SK-N-MC (cell line): ENCODE results near the gene EFEMP2.
A peak's percentile ranks its signal among the peaks of the same experiment; 100 is the strongest.

Source experiments
- DNase-seq: peaks from one replicate; pipeline ENCODE4 v3.0.0-alpha.2; 2011; ENCODE audit warnings: low read depth, low spot score
- H3K27ac ChIP-seq: fragments of 200-600 bp; sonication (generic); 2 replicates; pipeline ENCODE4 v1.5.1; 2016; ENCODE audit warnings: mixed run types
- H3K36me3 ChIP-seq: fragments of 200-600 bp; sonication (generic); 2 replicates; pipeline ENCODE4 v1.6.1; 2017; ENCODE audit warnings: antibody characterized with exemption, low read length, mixed read lengths; ENCODE audit not compliant: insufficient read depth
- H3K4me3 ChIP-seq: fragments of 200-600 bp; sonication (generic); 2 replicates; pipeline ENCODE4 v1.5.1; 2016
- H3K9ac ChIP-seq: fragments of 200-600 bp; sonication (generic); 2 replicates; pipeline ENCODE4 v1.8.0; 2017; ENCODE audit warnings: mixed run types, mixed read lengths; ENCODE audit not compliant: insufficient read length
- H3K9me3 ChIP-seq: fragments of 200-600 bp; sonication (generic); 2 replicates; pipeline ENCODE4 v1.6.1; 2017; ENCODE audit warnings: low read depth, mild to moderate bottlenecking, antibody characterized with exemption, low read length, moderate library complexity, mixed read lengths
- EZH2 ChIP-seq: fragments of 200-600 bp; sonication (generic); IDR thresholded peaks from one replicate; pipeline ENCODE4 v1.6.1; 2017; ENCODE audit warnings: antibody characterized with exemption
- FOXP2 ChIP-seq: optimal IDR thresholded peaks from 2 replicates; pipeline ENCODE3; 2011; ENCODE audit warnings: mild to moderate bottlenecking, moderate library complexity; ENCODE audit not compliant: insufficient read depth; ENCODE audit errors: extremely low read length, control extremely low read depth
- POLR2AphosphoS5 ChIP-seq: IDR thresholded peaks from 2 replicates; pipeline ENCODE4 v1.6.1; 2012; ENCODE audit warnings: mild to moderate bottlenecking, low read depth, low read length, borderline replicate concordance

Gene EFEMP2

DNA sequence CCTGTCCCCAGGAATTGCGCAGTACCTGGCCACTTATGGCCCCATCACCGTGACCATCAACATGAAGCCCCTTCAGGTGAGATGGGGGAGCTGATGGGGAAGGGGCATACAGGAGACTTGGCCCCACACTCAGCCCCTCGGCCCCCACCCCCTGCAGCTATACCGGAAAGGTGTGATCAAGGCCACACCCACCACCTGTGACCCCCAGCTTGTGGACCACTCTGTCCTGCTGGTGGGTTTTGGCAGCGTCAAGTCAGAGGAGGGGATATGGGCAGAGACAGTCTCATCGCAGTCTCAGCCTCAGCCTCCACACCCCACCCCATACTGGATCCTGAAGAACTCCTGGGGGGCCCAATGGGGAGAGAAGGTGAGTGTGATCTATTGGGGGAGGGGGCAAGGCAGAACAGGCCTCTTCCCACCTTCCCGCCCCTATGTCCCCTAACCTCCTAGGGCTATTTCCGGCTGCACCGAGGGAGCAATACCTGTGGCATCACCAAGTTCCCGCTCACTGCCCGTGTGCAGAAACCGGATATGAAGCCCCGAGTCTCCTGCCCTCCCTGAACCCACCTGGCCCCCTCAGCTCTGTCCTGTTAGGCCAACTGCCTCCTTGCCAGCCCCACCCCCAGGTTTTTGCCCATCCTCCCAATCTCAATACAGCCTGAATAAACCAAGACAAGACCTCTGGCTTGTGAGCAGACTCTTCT, 10.6 kb upstream of the EFEMP2 start:
- Histone ChIP-seq H3K9ac (no peak overlapping the region), H3K36me3 (peaks cover 36% of the 10 kb centered on the region; the same call in 1 of the 2 replicates), H3K27ac (no peak overlapping the region), H3K4me3 (no peak overlapping the region), H3K9me3 (no peaks in the 10 kb centered on the region)
- DNase-seq: no peak
- TF ChIP-seq EZH2 (no peak), FOXP2 (no peak), POLR2AphosphoS5 (no peak)

GRCh38 chr11:65882120-65883057, 9.8 kb upstream of the EFEMP2 start:
- Histone ChIP-seq H3K9ac (no peak overlapping the region), H3K36me3 (peaks cover 36% of the 10 kb centered on the region; the same call in 1 of the 2 replicates), H3K4me3 (no peak overlapping the region), H3K27ac (no peak overlapping the region), H3K9me3 (no peaks in the 10 kb centered on the region)
- no peak for TF ChIP-seq EZH2
- TF ChIP-seq POLR2AphosphoS5: no peak
- no peak for TF ChIP-seq FOXP2
- DNase-seq: no peak

DNA sequence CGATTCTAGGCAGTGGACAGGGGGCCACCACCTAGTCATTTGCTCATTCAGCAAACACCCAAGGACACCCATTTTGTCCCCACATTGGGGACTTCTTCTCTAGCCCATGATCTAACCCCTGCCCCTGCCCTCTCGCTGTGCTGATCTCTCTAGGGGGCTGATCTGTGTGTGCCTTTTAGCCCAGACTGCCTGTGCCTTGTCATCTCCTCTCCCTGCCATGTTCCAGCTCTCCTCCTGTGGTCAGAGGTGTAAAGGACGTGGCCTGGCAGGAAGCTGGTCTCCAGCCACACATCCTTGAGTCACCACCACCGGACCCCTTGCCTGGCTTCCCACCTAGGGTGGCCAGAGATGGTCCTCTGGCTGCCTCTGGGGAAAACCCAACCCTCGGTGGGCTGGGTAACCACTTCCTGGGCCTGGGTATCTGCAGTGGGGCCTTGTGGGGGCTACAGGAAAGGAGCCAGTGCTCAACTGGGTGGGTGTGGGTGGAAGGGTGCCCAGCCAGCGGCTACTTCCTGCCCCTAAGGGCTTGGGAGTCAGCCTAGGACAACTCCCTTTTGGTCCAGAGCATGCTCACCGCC, 8.3 kb upstream of the EFEMP2 start:
- Histone ChIP-seq H3K27ac (no peak overlapping the region), H3K9me3 (no peaks in the 10 kb centered on the region), H3K9ac (no peak overlapping the region), H3K4me3 (no peak overlapping the region), H3K36me3 (peaks cover 31% of the 10 kb centered on the region; the same call in 1 of the 2 replicates)
- TF ChIP-seq POLR2AphosphoS5: no peak; the same call in 1 of the 2 replicates
- no peak for TF ChIP-seq EZH2
- no peak for TF ChIP-seq FOXP2
- DNase-seq: no peak

- Histone ChIP-seq H3K36me3 (peaks cover 22% of the 10 kb centered on the region; the same call in 1 of the 2 replicates), H3K9me3 (no peaks in the 10 kb centered on the region), H3K27ac (no peak overlapping the region), H3K9ac (no peak overlapping the region), H3K4me3 (no peak overlapping the region)
- no peak for DNase-seq
- no peak for TF ChIP-seq EZH2
- TF ChIP-seq FOXP2: no peak
- TF ChIP-seq POLR2AphosphoS5: no peak
These were observed 7.4 kb upstream of the EFEMP2 start for GRCh38 chr11:65880027-65880426.

GRCh38 chr11:65879617-65880016, 7.0 kb upstream of the EFEMP2 start, which contains the start of gene CTSW:
Gene CTSW (plus strand): TSS chr11:65879837. CDS start chr11:65879855, 18 bp downstream.
- no peak within 1 kb of the TSS for H3K27ac ChIP-seq
- DNase-seq: no peak
- no peak within 1 kb of the TSS for H3K9ac ChIP-seq
- TF ChIP-seq POLR2AphosphoS5: no peak
- TF ChIP-seq EZH2: no peak
- TF ChIP-seq FOXP2: no peak
- no peaks in the 10 kb centered on the region for H3K9me3 ChIP-seq
- H3K36me3 ChIP-seq: peaks cover 19% of the 10 kb centered on the region; the same call in 1 of the 2 replicates
- no peak within 1 kb of the TSS for H3K4me3 ChIP-seq

GRCh38 chr11:65873318-65874156, 937 bp upstream of the EFEMP2 start:
- TF ChIP-seq FOXP2 (no peak), EZH2 (no peak), POLR2AphosphoS5 (peak; percentile 79)
- no peak for DNase-seq
- Histone ChIP-seq H3K27ac (no peak overlapping the region), H3K4me3 (peak overlapping the region; percentile 75), H3K9me3 (no peaks in the 10 kb centered on the region), H3K9ac (peak overlapping the region; percentile 53), H3K36me3 (no peaks in the 10 kb centered on the region)

GRCh38 chr11:65871811-65872548, 620 bp downstream of the EFEMP2 start:
- TF ChIP-seq EZH2 (no peak), FOXP2 (no peak), POLR2AphosphoS5 (no peak)
- DNase-seq: no peak
- no peak overlapping the region for H3K4me3 ChIP-seq

More at GRCh38 chr11:65871811-65872548, 620 bp downstream of the EFEMP2 start:
- Histone ChIP-seq H3K9me3 (no peaks in the 10 kb centered on the region), H3K27ac (no peak overlapping the region), H3K9ac (no peak overlapping the region), H3K36me3 (no peaks in the 10 kb centered on the region)
